G401 (cell line): Measurements from ENCODE around the gene TPM2. TPM values are rescaled to one million over a fixed set of nuclear protein-coding genes. Genes with fewer than 3 reads are reported as not detected.

Experiments used
- DNase-seq: peaks from one replicate; pipeline ENCODE4 v3.0.0-alpha.2; 2015; ENCODE audit warnings: low spot score
- in situ Hi-C: cut with HindIII; loops from 2 replicates; pipeline ENCODE4 v1.10.0; 2016; ENCODE audit warnings: low sequenced_read_pairs, mixed read lengths
- total RNA-seq: library from RNA; depleted of rRNA; stranded (reverse); fragments of >200 nt; shearing (Covaris generic); gene quantifications from 2 replicates; pipeline ENCODE4 v1.2.3, GENCODE V29; 2014; rRNA removed

Gene TPM2
- 439 and 442 TPM in 2 replicates for total RNA-seq

- DNase-seq = no peak
- in situ Hi-C loops = no loop called here
Observed at GRCh38 chr9:35689542-35690293, at the start of gene TPM2. TPM2 (minus strand) TSS chr9:35689925; CDS start chr9:35689817, 108 bp downstream.

- DNase-seq = no peak
- in situ Hi-C loops = no loop called here
Observed at GRCh38 chr9:35738924-35739323, 49.2 kb upstream of the TPM2 start.

GRCh38 chr9:35738186-35738585 lies 48.5 kb upstream of the TPM2 start:
- in situ Hi-C loops = no loop called here
- DNase-seq = no peak

- in situ Hi-C loops = no loop called here
Observed at GRCh38 chr9:35737143-35737542, 47.4 kb upstream of the TPM2 start.

GRCh38 chr9:35736201-35736633 lies 46.5 kb upstream of the TPM2 start:
- in situ Hi-C loops = no loop called here
- peak; percentile 83 for DNase-seq

More at GRCh38 chr9:35737143-35737542, 47.4 kb upstream of the TPM2 start:
- no peak for DNase-seq

GRCh38 chr9:35734096-35734495 lies 44.4 kb upstream of the TPM2 start:
- in situ Hi-C loops = no loop called here
- no peak for DNase-seq

- in situ Hi-C loops = no loop called here
- DNase-seq = peak; percentile 52
Observed at GRCh38 chr9:35732800-35733541, 43.2 kb upstream of the TPM2 start.

GRCh38 chr9:35732185-35732799 lies 42.6 kb upstream of the TPM2 start, which contains the start of the genes CREB3 and TLN1:
CREB3 (plus strand) TSS chr9:35732666; CDS start chr9:35732773, 107 bp downstream.
TLN1 (minus strand) TSS chr9:35732195; CDS start chr9:35725694, 6,501 bp downstream.
- in situ Hi-C loops = no loop called here
- peak; percentile 96 for DNase-seq

GRCh38 chr9:35731415-35732184 lies 41.9 kb upstream of the TPM2 start:
- in situ Hi-C loops = no loop called here
- no peak for DNase-seq

GRCh38 chr9:35730486-35730854 lies 40.7 kb upstream of the TPM2 start:
- in situ Hi-C loops = no loop called here
- DNase-seq = no peak

- peak; percentile 68 for DNase-seq
- in situ Hi-C loops = no loop called here
Observed at GRCh38 chr9:35729700-35730485, 40.2 kb upstream of the TPM2 start.

- DNase-seq = no peak
- in situ Hi-C loops = no loop called here
Observed at GRCh38 chr9:35729101-35729500, 39.4 kb upstream of the TPM2 start.

- no peak for DNase-seq
- in situ Hi-C loops = no loop called here
Observed at GRCh38 chr9:35728041-35728971, 38.6 kb upstream of the TPM2 start.

- in situ Hi-C loops = no loop called here
Observed at GRCh38 chr9:35727676-35728040, 37.9 kb upstream of the TPM2 start.

GRCh38 chr9:35726931-35727330 lies 37.2 kb upstream of the TPM2 start:
- peak; percentile 64 for DNase-seq
- in situ Hi-C loops = no loop called here

More at GRCh38 chr9:35727676-35728040, 37.9 kb upstream of the TPM2 start:
- no peak for DNase-seq

- in situ Hi-C loops = no loop called here
- DNase-seq = no peak
Observed at GRCh38 chr9:35725362-35725761, 35.6 kb upstream of the TPM2 start.

GRCh38 chr9:35723908-35724307 lies 34.2 kb upstream of the TPM2 start:
- DNase-seq = no peak
- in situ Hi-C loops = no loop called here
